Measurements from ENCODE around the gene GLUL.
A peak's percentile ranks its signal among the peaks of the same experiment; 100 is the strongest.
"Not testable (repeated sequence)": the region's sequence is repeated elsewhere in the genome, so short reads cannot be mapped to it uniquely, and the experiment has no call there.

GLUL gene

DNA sequence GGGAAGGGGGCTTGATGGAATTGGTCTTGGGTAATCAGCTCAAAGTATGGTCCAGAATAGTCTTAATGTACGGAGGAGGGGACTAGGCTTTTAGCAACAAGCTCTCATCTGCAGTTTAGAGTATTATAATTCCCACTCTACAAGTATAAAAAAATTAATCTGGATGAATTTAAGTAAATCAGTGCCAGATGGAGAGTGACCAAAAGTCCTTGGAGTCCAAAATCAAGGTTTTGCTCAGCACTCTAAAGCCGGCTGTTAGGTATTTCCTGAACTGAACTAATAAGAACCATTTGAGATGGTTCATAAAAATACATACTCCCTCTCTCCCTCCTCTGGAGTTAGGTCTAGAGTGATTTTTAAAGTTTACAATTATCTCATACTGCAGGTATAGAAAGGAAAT, 23.7 kb downstream of the GLUL start:
- DNase-seq, result no peak

DNA sequence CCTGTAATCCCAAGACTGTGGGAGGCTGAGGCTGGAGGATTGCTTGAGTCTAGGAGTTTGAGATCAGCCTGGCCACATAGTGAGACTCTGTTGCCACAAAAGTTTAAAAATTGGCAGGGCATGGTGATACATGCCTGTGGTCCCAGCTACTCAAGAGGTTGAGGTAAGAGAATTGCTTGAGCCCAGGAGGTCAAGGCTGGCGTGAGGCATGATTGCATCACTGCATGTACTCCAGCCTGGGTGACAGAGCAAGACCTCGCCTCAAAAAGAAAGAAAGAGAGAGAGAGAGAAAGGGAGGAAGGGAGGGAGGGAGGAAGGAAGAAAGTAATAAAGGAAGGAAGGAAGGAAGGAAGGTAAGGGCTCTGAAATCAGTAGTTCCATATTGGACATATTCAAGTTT, 25.0 kb downstream of the GLUL start:
- no peak for DNase-seq

DNA sequence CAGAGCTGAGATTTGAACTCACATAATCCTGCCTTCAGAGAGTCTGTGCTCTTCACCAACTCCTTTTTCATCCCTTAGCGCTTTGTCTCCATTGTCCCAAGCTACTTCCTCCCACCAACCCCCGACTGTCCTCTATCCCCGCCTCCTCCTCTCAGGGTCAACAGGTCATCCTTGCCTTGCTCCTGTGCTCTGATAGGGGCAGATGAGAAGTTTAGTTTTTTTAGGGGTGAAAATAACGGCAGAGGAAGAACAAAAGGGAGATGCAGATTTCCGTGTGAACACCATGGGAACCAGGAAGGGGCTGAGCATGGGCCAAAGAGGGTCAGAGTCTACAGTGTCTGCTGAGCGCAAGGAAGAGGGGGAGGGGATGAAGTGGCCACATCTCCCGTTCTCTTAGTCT, 31.9 kb downstream of the GLUL start:
- DNase-seq, result no peak

- DNase-seq, result peak; percentile 12
Measured at GRCh38 chr1:182357913-182358312, 33.7 kb downstream of the GLUL start.

- DNase-seq, result peak; percentile 4
Measured at GRCh38 chr1:182357171-182357570, 34.4 kb downstream of the GLUL start.

DNA sequence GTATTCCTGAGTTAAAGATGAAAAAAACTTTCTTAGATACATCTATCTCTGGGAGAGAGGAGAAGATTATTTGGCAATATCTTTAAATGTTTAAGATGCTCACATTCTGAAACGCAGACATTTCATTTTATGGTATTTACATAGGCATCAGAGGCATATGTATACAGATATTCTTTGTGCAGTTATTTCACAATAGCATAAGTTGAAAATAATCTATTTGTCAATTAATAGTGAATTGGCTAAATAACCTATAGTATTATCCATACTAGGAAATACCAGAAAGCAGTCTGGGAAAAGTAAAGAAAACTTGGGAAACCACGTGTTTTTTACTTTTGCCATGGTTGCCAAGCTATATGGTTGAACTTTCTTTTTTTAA, 35.9 kb downstream of the GLUL start:
- DNase-seq, result no peak

DNA sequence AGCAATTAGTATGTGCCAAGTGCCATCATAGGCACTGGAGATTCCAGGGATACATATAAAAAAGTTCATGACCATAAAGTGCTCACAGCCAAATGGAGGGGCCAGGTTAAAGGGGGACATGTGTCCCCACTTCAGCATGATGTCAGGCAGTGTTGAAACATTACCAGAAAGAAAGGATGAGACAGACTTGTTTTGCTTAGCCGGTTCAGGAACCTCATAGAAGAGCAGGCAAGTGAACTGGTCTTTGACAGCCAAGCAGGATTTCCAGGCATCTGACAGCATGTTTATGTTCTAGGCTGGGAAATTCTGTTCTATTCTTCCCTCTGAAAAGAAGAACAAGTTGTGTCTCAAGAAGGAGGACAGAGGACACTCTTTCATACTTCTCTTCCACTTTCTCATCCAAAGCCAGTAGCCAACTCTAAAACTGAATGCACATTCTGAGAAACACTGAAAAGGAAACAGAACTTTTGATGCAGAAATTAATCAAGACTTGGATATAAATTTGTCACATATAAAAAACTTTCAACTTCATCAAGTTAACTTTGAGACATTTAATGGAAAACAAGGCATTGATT, 39.7 kb downstream of the GLUL start:
- DNase-seq, result no peak

GRCh38 chr1:182350839-182351238, 40.8 kb downstream of the GLUL start:
- no peak for DNase-seq

- no peak for DNase-seq
Measured at GRCh38 chr1:182348961-182349747, 42.4 kb downstream of the GLUL start.

DNA sequence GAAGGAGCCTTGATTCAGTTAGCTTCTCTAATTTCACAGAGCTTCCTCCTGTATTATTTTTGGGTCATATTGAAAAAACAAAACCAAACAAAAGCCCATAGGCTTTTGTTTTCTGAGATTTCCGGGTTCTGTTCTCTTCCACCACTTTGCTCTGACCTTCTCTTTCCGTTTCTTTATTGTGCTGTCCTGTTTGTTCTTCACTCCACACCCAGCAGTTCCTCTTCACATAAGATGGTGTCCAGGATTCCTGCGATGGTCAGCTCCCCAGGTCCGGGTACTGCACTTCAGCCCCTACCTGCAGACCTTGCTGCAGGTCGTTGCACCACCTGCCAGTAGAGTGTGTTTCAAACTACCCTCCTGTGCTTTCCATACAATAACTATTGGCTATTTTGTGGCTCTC, 44.6 kb downstream of the GLUL start:
- DNase-seq, result no peak

DNA sequence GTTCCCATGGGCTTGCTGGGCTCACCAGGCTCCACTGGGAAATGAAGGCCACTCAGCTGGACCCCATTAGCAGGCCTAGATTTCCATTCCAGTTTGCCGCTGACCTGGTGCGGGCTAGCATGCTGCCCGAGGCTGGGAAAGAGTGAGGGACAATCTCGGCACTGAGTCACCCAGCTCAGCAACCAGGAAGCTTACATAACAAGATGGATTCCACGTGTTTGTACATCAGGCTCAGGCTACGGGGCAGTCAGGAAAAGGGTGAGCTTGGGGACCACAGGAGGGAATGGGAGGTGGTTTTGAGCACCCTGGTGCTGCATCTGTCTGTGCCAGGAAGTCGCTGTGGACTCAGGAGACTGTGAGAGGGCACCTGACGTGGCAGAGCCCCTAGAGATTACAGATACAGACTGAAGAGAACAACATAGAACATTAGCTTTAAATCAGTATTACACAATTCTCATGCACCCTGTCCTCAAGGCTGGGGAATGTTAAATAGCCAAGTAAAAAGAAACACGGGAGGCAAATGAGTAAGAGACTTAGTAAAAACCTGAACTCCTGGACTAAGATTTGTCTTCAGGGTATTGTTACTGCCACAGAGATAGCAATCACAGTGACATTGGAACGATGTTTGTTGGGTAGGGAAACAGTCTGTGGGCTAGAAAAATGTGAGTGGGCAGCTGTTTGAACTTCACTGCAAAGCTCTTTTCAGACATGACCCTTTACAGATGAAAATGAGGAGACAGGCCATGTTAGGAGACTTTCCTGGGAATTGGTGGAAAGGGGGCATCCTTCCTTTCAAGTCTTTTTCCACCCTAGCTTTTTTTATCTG, 51.1 kb downstream of the GLUL start:
- no peak for DNase-seq

DNA sequence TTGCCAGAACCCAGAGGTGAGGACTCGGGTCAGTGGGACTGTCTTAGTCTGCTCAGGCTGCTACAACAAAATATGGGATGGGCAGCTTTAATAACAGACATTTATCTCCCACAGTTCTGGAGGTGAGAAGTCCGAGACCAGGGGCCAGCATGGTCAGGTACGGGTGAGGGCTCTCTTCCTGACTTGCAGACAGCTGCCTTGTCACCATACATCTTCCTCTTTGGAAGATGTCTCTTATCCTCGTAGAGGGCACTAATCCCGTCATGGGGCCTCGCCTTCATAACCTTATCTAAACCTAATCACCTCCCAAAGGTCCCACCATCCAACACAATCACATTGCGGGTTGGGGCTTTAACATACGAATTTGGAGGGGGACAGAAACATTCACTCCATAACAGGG, 51.9 kb downstream of the GLUL start:
- DNase-seq, result no peak

DNA sequence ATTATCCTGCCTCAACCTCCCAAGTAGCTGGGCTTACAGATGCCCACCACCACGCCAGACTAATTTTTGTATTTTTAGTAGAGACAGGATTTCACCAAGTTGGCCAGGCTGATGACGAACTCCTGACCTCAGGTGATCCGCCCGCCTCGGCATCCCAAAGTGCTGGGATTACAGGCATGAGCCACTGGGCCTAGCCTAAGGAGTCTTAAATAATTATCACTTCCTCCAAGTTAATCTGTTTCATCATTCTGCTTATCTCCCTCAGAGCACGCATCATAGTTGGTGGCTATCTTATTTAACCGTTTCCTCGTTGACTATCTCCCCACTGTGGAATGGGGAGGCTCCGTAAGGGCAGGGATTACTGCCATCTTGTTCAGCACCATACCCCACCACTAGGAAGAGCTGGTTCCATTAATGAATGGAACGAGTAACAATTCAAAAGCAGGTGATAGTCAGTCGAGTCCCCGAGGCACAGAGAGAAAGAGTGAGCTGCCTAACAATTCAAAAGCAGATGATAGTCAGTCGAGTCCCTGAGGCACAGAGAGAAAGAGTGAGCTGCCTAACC, 52.7 kb downstream of the GLUL start:
- DNase-seq, result no peak

- peak; percentile 23 for DNase-seq
Measured at GRCh38 chr1:182337736-182338571, 53.6 kb downstream of the GLUL start.

DNA sequence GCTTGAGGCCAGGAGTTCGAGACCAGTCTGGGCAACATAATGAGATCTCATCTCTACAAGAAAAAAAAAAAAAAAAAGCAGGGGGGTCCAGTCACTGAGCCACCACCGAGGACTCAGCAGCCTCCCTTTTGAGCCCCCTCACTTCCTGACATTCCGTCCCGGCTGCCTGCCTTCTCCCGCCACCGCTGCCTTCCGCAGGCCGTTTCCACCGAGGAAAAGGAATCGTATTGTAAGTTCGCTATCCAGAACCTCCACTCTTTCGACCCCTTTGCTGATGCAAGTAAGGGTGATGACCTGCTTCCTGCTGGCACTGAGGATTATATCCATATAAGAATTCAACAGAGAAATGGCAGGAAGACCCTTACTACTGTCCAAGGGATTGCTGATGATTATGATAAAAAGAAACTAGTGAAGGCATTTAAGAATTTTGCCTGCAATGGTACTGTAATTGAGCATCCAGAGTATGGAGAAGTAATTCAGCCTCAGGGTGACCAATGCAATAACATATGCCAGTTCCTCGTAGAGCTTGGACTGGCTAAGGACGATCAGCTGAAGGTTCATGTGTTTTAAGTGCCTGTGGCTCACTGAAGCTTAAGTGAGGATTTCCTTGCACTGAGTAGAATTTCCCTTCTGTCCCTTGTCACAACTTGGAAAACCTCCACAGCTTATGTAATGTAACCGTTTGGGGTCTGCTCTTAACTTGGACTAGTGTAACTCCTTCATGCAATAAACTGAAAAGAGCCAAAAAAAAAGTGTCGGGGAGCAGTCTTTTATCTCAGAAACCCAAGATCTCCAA, 55.6 kb downstream of the GLUL start:
- DNase-seq, result no peak

DNA sequence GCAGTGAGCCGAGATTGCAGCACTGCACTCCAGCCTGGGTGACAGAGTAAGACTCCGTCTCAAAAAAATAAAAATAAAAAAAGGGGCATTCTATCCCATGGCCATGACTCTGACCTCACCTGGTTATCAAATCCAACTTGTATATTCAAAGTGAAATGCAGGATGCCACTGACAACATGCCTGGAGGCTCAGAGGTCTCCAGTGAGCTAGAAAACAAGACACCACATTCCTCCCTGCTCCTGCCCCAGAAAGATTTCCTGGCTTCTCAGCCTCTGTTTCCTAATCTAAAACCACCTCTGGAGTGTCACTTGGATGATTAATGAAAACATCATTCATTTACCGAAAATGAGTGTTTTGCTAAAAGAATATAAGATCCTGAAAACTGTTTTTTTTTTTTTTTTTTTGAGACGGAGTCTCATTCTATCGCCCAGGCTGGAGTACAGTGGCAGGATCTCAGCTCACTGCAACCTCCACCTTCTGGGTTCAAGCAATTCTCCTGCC, 58.5 kb downstream of the GLUL start:
- not testable (repeated sequence) for DNase-seq

- DNase-seq, result no peak
Measured at GRCh38 chr1:182332261-182333060, 59.1 kb downstream of the GLUL start.
